GM06990 (cell line): ENCODE measurements around the gene PRDM15.

Source experiments
- DNase-seq: peaks from one replicate; pipeline ENCODE4 v3.0.0-alpha.2; 2011; ENCODE audit not compliant: insufficient read length; ENCODE audit errors: extremely low read depth
- H3K27me3 ChIP-seq: replicated peaks from 2 replicates; pipeline ENCODE4 v1.6.0; 2011; ENCODE audit warnings: low read length; ENCODE audit not compliant: control insufficient read depth, insufficient read depth
- H3K36me3 ChIP-seq: 2 replicates; pipeline ENCODE4 v1.5.1; 2011; ENCODE audit warnings: low read length; ENCODE audit not compliant: control insufficient read depth, insufficient read depth
- H3K4me3 ChIP-seq: replicated peaks from 2 replicates; pipeline ENCODE4 v1.5.1; 2011; ENCODE audit warnings: low read depth, mild to moderate bottlenecking, control low read depth, low read length
- TF ChIP-seq, protein P1 (sequence below): IDR thresholded peaks from 2 replicates; pipeline ENCODE4 v1.5.1; 2011; ENCODE audit warnings: low read length, control low read depth, mild to moderate bottlenecking, inconsistent platforms; ENCODE audit not compliant: insufficient read depth, poor library complexity, severe bottlenecking

The PRDM15 gene

DNA sequence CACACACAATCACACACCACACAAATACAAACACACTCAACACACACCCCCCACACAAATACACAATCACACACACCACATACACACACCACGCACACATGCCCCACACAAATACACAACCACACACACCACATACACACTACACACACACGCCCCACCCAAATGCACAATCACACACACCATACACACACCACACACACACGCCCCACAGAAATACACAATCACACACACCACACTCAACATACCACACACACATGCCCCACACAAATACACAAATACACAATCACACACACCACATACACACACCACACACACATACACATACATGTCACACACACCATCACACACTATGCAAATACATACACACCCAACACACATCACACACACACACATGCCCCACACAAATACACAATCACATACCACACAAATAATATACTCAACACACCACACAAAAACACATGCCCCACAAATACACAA lies 50.2 kb downstream of the PRDM15 start:
- TF ChIP-seq, protein P1, sequence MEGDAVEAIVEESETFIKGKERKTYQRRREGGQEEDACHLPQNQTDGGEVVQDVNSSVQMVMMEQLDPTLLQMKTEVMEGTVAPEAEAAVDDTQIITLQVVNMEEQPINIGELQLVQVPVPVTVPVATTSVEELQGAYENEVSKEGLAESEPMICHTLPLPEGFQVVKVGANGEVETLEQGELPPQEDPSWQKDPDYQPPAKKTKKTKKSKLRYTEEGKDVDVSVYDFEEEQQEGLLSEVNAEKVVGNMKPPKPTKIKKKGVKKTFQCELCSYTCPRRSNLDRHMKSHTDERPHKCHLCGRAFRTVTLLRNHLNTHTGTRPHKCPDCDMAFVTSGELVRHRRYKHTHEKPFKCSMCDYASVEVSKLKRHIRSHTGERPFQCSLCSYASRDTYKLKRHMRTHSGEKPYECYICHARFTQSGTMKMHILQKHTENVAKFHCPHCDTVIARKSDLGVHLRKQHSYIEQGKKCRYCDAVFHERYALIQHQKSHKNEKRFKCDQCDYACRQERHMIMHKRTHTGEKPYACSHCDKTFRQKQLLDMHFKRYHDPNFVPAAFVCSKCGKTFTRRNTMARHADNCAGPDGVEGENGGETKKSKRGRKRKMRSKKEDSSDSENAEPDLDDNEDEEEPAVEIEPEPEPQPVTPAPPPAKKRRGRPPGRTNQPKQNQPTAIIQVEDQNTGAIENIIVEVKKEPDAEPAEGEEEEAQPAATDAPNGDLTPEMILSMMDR, result no peak
- DNase-seq, result no peak
- no peak overlapping the region for H3K4me3 ChIP-seq
- H3K36me3 ChIP-seq, result peaks cover 21% of the 10 kb centered on the region
- no peaks in the 10 kb centered on the region for H3K27me3 ChIP-seq

DNA sequence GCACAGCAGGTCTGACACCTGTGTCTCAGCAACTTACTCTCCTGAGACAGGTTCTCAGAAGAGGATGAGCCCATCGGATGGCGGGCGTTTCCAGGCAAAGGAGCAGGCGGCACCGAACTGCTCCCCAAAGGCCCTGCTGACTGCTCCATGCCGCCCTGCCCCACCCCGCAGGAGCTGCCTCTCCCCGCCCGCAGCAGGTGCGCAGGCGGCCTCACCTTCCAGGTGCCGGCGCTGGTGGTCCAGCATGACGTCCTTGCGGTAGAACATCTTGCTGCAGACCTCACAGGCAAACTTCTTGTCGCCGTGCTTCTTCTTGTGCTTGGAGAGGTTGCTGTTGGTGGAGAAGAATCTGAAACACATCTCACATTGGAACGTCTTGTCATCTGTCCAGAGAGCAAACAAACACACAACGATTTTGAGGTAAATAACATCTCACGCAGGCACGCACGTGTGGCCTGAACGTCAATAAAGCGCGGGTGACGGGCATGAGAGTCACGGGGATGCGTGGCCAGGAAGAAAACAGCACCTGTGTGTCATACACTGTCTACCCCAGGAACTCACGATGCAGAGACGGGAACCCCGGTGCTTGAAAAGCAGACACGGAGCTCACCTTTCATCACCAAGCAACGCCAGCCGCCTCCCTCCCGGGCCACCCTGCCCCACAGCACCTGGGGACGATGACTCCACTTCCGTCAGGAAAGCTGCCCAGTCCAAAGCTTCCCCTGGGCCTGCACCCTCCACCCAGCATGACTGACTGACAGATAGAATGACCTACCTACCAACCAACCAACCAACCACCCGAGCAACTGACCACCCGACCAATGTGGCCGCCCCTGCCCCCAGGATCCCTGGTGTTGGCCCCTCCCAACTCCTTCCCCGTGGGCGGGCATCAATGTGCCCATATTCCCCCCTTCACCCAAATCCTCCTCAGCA lies 50.9 kb downstream of the PRDM15 start:
- Histone ChIP-seq H3K4me3 (no peak overlapping the region), H3K36me3 (peaks cover 22% of the 10 kb centered on the region), H3K27me3 (no peaks in the 10 kb centered on the region)
- no peak for DNase-seq
- TF ChIP-seq, protein P1, result no peak

DNA sequence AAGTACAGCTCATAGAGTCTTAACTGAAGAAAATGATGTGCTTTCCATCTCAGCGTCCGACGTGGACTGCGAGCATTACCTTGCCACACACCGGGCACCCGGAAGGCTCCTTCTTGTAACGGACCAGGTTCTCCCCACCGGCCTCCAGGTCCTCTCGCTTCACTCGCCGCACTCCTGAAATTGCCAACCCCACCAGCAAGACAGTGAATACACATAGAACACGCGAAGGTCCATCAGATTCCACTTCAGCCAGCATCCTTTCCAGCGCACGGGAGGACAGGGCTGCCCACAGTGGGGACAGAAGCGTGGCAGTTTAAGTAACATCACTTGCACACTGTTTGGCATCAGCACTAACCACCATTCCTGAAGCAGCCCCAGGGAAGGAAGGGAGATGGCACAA lies 53.3 kb downstream of the PRDM15 start:
- H3K27me3 ChIP-seq, result no peaks in the 10 kb centered on the region
- TF ChIP-seq, protein P1, result no peak
- H3K36me3 ChIP-seq, result peaks cover 25% of the 10 kb centered on the region
- H3K4me3 ChIP-seq, result no peak overlapping the region
- DNase-seq, result no peak

DNA sequence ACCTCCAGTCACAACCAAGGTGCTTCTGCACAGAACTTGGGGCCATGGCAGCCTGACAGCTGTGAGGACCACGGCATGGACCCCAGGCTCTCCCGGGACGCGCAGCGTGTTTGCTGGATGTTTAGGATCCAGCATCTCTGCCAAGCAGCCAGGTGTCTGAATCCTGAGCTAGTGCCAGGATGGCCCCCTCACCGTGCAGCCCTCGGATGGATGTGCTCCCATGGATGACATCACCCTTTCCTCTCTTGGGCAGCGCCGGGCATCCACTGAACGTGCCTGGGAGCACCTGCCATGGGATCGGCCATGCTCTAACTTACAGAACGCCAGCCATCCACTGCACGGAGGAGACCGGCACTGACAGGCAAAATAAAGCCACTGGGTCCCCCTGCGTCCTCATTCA lies 53.9 kb downstream of the PRDM15 start:
- no peak for DNase-seq
- Histone ChIP-seq H3K4me3 (no peak overlapping the region), H3K36me3 (peaks cover 27% of the 10 kb centered on the region), H3K27me3 (no peaks in the 10 kb centered on the region)
- TF ChIP-seq, protein P1, result no peak

DNA sequence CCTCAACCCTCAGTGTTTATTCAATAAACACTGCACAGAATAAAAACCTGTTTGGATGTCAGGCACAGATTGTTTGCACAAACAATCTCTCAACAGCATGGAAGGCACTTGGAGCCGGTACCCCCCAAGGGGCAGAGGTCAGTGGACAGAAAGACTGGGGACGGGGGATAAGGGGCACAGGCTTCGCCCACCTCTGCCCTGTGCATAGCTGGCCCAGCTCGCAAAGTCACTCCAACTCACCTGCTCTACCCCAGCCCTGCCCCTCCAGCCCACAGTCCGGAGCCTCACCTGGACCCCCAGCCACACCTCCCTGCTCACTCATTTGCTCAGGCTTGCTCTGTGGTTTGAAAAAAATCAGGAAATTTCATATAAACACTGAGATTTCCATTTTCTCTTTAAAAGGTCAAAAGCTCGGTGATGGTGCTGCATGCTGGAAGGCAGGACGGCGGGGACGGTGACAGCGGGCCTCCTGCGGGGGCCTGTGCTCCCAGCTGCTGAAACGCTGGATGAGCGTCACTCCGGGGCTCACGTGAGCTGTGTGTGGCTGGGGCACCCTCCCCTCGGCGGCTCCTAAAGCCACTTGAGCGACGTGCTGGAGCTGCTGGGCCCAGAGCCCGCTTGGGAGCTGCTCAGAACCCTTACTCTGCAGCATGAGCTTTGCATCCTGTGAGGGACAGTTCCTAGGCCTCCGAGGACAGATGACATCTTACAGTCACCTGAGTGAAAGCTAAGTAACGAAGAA lies 54.5 kb downstream of the PRDM15 start:
- Histone ChIP-seq H3K4me3 (no peak overlapping the region), H3K36me3 (peaks cover 27% of the 10 kb centered on the region), H3K27me3 (no peaks in the 10 kb centered on the region)
- DNase-seq, result no peak
- TF ChIP-seq, protein P1, result no peak
